ENCODE data around the gene DTWD1.

The DTWD1 gene

GRCh38 chr15:49622561-49622960 lies 1.7 kb downstream of the DTWD1 start:
- peaks cover 11 to 31% (median 20%) of the 10 kb centered on the region in 4 experiments for H3K4me1 ChIP-seq (ENCODE audit: control extremely low read depth in 1 of 4, control insufficient read depth in 4 of 4, insufficient read depth in 4 of 4, low read length in 3 of 4)
- ChIA-PET POLR2A (interaction anchor here (0.6 kb wide), 2 partner anchors 205 to 638 kb away, joined by 3 read pairs; no protein-coding TSS in a partner anchor), CTCF (interaction anchor here (0.6 to 1.0 kb wide), 3 partner anchors 13 to 429 kb away, joined by 3 read pairs; partner anchors contain the start of gene FGF7)
- peaks cover 5 to 22% (median 16%) of the 10 kb centered on the region in 4 experiments for H3K36me3 ChIP-seq (ENCODE audit: control insufficient read depth in 4 of 4, insufficient read depth in 4 of 4, low read length in 3 of 4)
- H3K4me3 ChIP-seq (ENCODE audit: control insufficient read depth in 1 of 7, extremely low read depth in 1 of 7, insufficient read depth in 4 of 7, low read depth in 2 of 7, low read length in 6 of 7) = peak overlapping the region in 2 of 7 experiments; percentile 83 to 91
- WGBS (ENCODE audit: insufficient coverage) = 42% methylated on average over 2 of the region's 3 CpGs
- H3K27ac ChIP-seq (ENCODE audit: insufficient read depth in 1 of 2, low read depth in 1 of 2, low read length in 2 of 2, poor library complexity in 1 of 2, severe bottlenecking in 2 of 2) = no peak overlapping the region
- no peaks in the 10 kb centered on the region for H3K27me3 ChIP-seq (replicated peaks in 2 of 5; ENCODE audit: control insufficient read depth in 4 of 5, insufficient read depth in 5 of 5, low read length in 4 of 5)
- no peak for DNase-seq
- H3K9me3 ChIP-seq (ENCODE audit: control extremely low read depth in 1 of 5, control insufficient read depth in 4 of 5, insufficient read depth in 2 of 5, low read depth in 1 of 5, low read length in 4 of 5) = peaks cover 0 to 12% (median 4%) of the 10 kb centered on the region in 5 experiments

DNA sequence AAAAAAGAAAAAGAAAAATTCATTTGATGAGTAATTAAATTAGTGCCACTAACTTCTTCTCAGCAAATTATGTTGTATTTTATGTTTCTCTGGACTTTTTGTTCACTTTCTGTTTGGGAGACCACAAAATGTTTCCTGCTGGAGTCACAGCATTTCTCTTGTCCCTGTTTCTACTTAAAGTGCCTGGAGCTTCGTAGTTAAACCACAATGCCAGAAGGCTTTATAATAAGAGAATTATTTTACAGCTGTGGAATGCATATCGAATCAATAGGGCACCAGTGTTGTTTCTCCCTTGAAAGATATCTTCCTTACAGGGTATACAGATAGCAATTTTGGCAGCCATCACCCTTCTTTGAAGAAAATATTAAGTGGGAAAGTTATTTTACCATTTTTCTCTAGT lies 3.2 kb downstream of the DTWD1 start:
- peak; percentile 16 to 62 (median 54) for DNase-seq
- Histone ChIP-seq H3K9me3 (ENCODE audit: control extremely low read depth in 1 of 5, control insufficient read depth in 4 of 5, insufficient read depth in 2 of 5, low read depth in 1 of 5, low read length in 4 of 5) (peaks cover 0 to 12% (median 4%) of the 10 kb centered on the region in 5 experiments), H3K27ac (ENCODE audit: insufficient read depth in 1 of 2, low read depth in 1 of 2, low read length in 2 of 2, poor library complexity in 1 of 2, severe bottlenecking in 2 of 2) (peak overlapping the region; percentile 13 to 60), H3K36me3 (ENCODE audit: control insufficient read depth in 4 of 4, insufficient read depth in 4 of 4, low read length in 3 of 4) (peaks cover 5 to 28% (median 22%) of the 10 kb centered on the region in 4 experiments), H3K4me3 (ENCODE audit: control insufficient read depth in 1 of 7, extremely low read depth in 1 of 7, insufficient read depth in 4 of 7, low read depth in 2 of 7, low read length in 6 of 7) (peak overlapping the region in 4 of 7 experiments; percentile 25 to 49 (median 28)), H3K27me3 (replicated peaks in 2 of 5; ENCODE audit: control insufficient read depth in 4 of 5, insufficient read depth in 5 of 5, low read length in 4 of 5) (no peaks in the 10 kb centered on the region), H3K4me1 (ENCODE audit: control extremely low read depth in 1 of 4, control insufficient read depth in 4 of 4, insufficient read depth in 4 of 4, low read length in 3 of 4) (peaks cover 11 to 31% (median 20%) of the 10 kb centered on the region in 4 experiments)
- ChIA-PET POLR2A (interaction anchor here (0.7 kb wide), 1 partner anchor 478 kb away, joined by 12 read pairs; no protein-coding TSS in a partner anchor), CTCF (interaction anchor here (0.6 kb wide), 1 partner anchor 275 kb away, joined by 3 read pairs; no protein-coding TSS in a partner anchor)
- no CpG with 5 or more reads among the region's 2 CpGs for WGBS (ENCODE audit: insufficient coverage)

DNA sequence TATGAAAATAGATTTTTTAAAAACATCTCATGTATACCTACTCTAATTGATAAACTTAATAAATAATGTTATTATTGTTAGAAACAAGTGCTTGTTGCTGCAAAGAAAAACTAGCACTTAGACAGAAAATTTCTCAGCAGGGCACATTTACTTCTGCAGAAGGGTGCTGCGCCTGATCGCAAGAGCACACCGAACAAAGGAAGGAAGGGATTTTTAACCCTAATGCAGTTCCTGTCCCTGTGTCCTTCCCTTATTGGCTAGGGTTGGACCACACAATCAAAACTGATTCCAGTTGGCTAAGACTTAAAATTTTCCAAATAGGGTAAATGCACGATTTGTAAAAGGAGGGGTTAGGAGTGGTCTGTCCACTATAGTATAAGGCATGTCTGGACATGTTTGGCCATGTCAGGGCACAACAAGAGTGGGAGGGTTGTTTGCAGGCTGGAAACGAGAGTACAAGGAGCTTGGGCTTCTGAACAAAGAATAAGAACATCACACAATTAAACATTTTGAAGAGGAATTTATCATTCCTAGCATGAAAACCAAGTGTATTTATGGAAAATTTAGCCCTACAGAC lies 4.7 kb downstream of the DTWD1 start:
- H3K27me3 ChIP-seq (replicated peaks in 2 of 5; ENCODE audit: control insufficient read depth in 4 of 5, insufficient read depth in 5 of 5, low read length in 4 of 5) = no peaks in the 10 kb centered on the region
- DNase-seq = peak in 2 of 3 donors; percentile 35 to 41
- ChIA-PET POLR2A (interaction anchor here (0.7 kb wide), 1 partner anchor 328 kb away, joined by 4 read pairs; no protein-coding TSS in a partner anchor), CTCF (no interaction called here)
- H3K9me3 ChIP-seq (ENCODE audit: control extremely low read depth in 1 of 5, control insufficient read depth in 4 of 5, insufficient read depth in 2 of 5, low read depth in 1 of 5, low read length in 4 of 5) = peaks cover 0 to 12% (median 4%) of the 10 kb centered on the region in 5 experiments
- no peak overlapping the region for H3K27ac ChIP-seq (ENCODE audit: insufficient read depth in 1 of 2, low read depth in 1 of 2, low read length in 2 of 2, poor library complexity in 1 of 2, severe bottlenecking in 2 of 2)
- 94% methylated on average over 3 of the region's 5 CpGs for WGBS (ENCODE audit: insufficient coverage)
- peaks cover 9 to 35% (median 26%) of the 10 kb centered on the region in 4 experiments for H3K36me3 ChIP-seq (ENCODE audit: control insufficient read depth in 4 of 4, insufficient read depth in 4 of 4, low read length in 3 of 4)
- no peak overlapping the region for H3K4me3 ChIP-seq (ENCODE audit: control insufficient read depth in 1 of 7, extremely low read depth in 1 of 7, insufficient read depth in 4 of 7, low read depth in 2 of 7, low read length in 6 of 7)
- H3K4me1 ChIP-seq (ENCODE audit: control extremely low read depth in 1 of 4, control insufficient read depth in 4 of 4, insufficient read depth in 4 of 4, low read length in 3 of 4) = peaks cover 2 to 27% (median 15%) of the 10 kb centered on the region in 4 experiments

GRCh38 chr15:49627407-49627877 lies 6.6 kb downstream of the DTWD1 start:
- no peaks in the 10 kb centered on the region for H3K27me3 ChIP-seq (replicated peaks in 2 of 5; ENCODE audit: control insufficient read depth in 4 of 5, insufficient read depth in 5 of 5, low read length in 4 of 5)
- ChIA-PET CTCF (interaction anchor here (1.6 kb wide), 1 partner anchor 11 kb away, joined by 3 read pairs; no protein-coding TSS in a partner anchor), POLR2A (no interaction called here)
- H3K27ac ChIP-seq (ENCODE audit: insufficient read depth in 1 of 2, low read depth in 1 of 2, low read length in 2 of 2, poor library complexity in 1 of 2, severe bottlenecking in 2 of 2) = no peak overlapping the region
- H3K4me3 ChIP-seq (ENCODE audit: control insufficient read depth in 1 of 7, extremely low read depth in 1 of 7, insufficient read depth in 4 of 7, low read depth in 2 of 7, low read length in 6 of 7) = no peak overlapping the region
- peaks cover 0 to 16% (median 7%) of the 10 kb centered on the region in 4 experiments for H3K4me1 ChIP-seq (ENCODE audit: control extremely low read depth in 1 of 4, control insufficient read depth in 4 of 4, insufficient read depth in 4 of 4, low read length in 3 of 4)
- peaks cover 9 to 47% (median 30%) of the 10 kb centered on the region in 4 experiments for H3K36me3 ChIP-seq (ENCODE audit: control insufficient read depth in 4 of 4, insufficient read depth in 4 of 4, low read length in 3 of 4)
- no CpG with 5 or more reads among the region's 1 CpG for WGBS (ENCODE audit: insufficient coverage)
- no peak for DNase-seq
- peaks cover 0 to 12% (median 4%) of the 10 kb centered on the region in 5 experiments for H3K9me3 ChIP-seq (ENCODE audit: control extremely low read depth in 1 of 5, control insufficient read depth in 4 of 5, insufficient read depth in 2 of 5, low read depth in 1 of 5, low read length in 4 of 5)

GRCh38 chr15:49628379-49628778 lies 7.5 kb downstream of the DTWD1 start:
- Histone ChIP-seq H3K4me3 (ENCODE audit: control insufficient read depth in 1 of 7, extremely low read depth in 1 of 7, insufficient read depth in 4 of 7, low read depth in 2 of 7, low read length in 6 of 7) (no peak overlapping the region), H3K9me3 (ENCODE audit: control extremely low read depth in 1 of 5, control insufficient read depth in 4 of 5, insufficient read depth in 2 of 5, low read depth in 1 of 5, low read length in 4 of 5) (peaks cover 0 to 12% (median 4%) of the 10 kb centered on the region in 5 experiments), H3K27ac (ENCODE audit: insufficient read depth in 1 of 2, low read depth in 1 of 2, low read length in 2 of 2, poor library complexity in 1 of 2, severe bottlenecking in 2 of 2) (no peak overlapping the region), H3K36me3 (ENCODE audit: control insufficient read depth in 4 of 4, insufficient read depth in 4 of 4, low read length in 3 of 4) (peaks cover 9 to 53% (median 32%) of the 10 kb centered on the region in 4 experiments), H3K27me3 (replicated peaks in 2 of 5; ENCODE audit: control insufficient read depth in 4 of 5, insufficient read depth in 5 of 5, low read length in 4 of 5) (no peaks in the 10 kb centered on the region), H3K4me1 (ENCODE audit: control extremely low read depth in 1 of 4, control insufficient read depth in 4 of 4, insufficient read depth in 4 of 4, low read length in 3 of 4) (peaks cover 0 to 7% (median 5%) of the 10 kb centered on the region in 4 experiments)
- DNase-seq = no peak
- 100% methylated on average over 1 of the region's 2 CpGs for WGBS (ENCODE audit: insufficient coverage)
- ChIA-PET POLR2A (no interaction called here), CTCF (interaction anchor here (1.1 to 1.6 kb wide), 2 partner anchors 12 to 23 kb away, joined by 3 to 4 read pairs; no protein-coding TSS in a partner anchor)

- POLR2A ChIA-PET = no interaction called here
- Histone ChIP-seq H3K27ac (ENCODE audit: insufficient read depth in 1 of 2, low read depth in 1 of 2, low read length in 2 of 2, poor library complexity in 1 of 2, severe bottlenecking in 2 of 2) (no peak overlapping the region), H3K4me1 (ENCODE audit: control extremely low read depth in 1 of 4, control insufficient read depth in 4 of 4, insufficient read depth in 4 of 4, low read length in 3 of 4) (no peaks in the 10 kb centered on the region), H3K27me3 (replicated peaks in 2 of 5; ENCODE audit: control insufficient read depth in 4 of 5, insufficient read depth in 5 of 5, low read length in 4 of 5) (no peaks in the 10 kb centered on the region), H3K36me3 (ENCODE audit: control insufficient read depth in 4 of 4, insufficient read depth in 4 of 4, low read length in 3 of 4) (peaks cover 3 to 37% (median 18%) of the 10 kb centered on the region in 4 experiments), H3K9me3 (ENCODE audit: control extremely low read depth in 1 of 5, control insufficient read depth in 4 of 5, insufficient read depth in 2 of 5, low read depth in 1 of 5, low read length in 4 of 5) (no peaks in the 10 kb centered on the region), H3K4me3 (ENCODE audit: control insufficient read depth in 1 of 7, extremely low read depth in 1 of 7, insufficient read depth in 4 of 7, low read depth in 2 of 7, low read length in 6 of 7) (no peak overlapping the region)
- CTCF ChIA-PET = no interaction called here
- no peak for DNase-seq
- 100% methylated on average over 3 of the region's 4 CpGs for WGBS (ENCODE audit: insufficient coverage)
Measured at GRCh38 chr15:49637857-49638256, 17.0 kb downstream of the DTWD1 start.

GRCh38 chr15:49644364-49644794 lies 23.5 kb downstream of the DTWD1 start:
- WGBS (ENCODE audit: insufficient coverage) = 100% methylated on average over 1 of the region's 1 CpG
- no peak overlapping the region for H3K27ac ChIP-seq (ENCODE audit: insufficient read depth in 1 of 2, low read depth in 1 of 2, low read length in 2 of 2, poor library complexity in 1 of 2, severe bottlenecking in 2 of 2)
- no peaks in the 10 kb centered on the region for H3K4me1 ChIP-seq (ENCODE audit: control extremely low read depth in 1 of 4, control insufficient read depth in 4 of 4, insufficient read depth in 4 of 4, low read length in 3 of 4)
- peaks cover 8 to 25% (median 12%) of the 10 kb centered on the region in 4 experiments for H3K36me3 ChIP-seq (ENCODE audit: control insufficient read depth in 4 of 4, insufficient read depth in 4 of 4, low read length in 3 of 4)
- no peaks in the 10 kb centered on the region for H3K27me3 ChIP-seq (replicated peaks in 2 of 5; ENCODE audit: control insufficient read depth in 4 of 5, insufficient read depth in 5 of 5, low read length in 4 of 5)
- ChIA-PET POLR2A (no interaction called here), CTCF (no interaction called here)
- no peak for DNase-seq
- H3K9me3 ChIP-seq (ENCODE audit: control extremely low read depth in 1 of 5, control insufficient read depth in 4 of 5, insufficient read depth in 2 of 5, low read depth in 1 of 5, low read length in 4 of 5) = no peaks in the 10 kb centered on the region
- H3K4me3 ChIP-seq (ENCODE audit: control insufficient read depth in 1 of 7, extremely low read depth in 1 of 7, insufficient read depth in 4 of 7, low read depth in 2 of 7, low read length in 6 of 7) = no peak overlapping the region
